ENCODE results near the gene TCOF1. TPM values are rescaled to one million over a fixed set of nuclear protein-coding genes. Genes with fewer than 3 reads are reported as not detected.
"Not testable (repeated sequence)": the region's sequence is repeated elsewhere in the genome, so short reads cannot be mapped to it uniquely, and the experiment has no call there.

Gene TCOF1
- total and polyA plus RNA-seq, 2 experiments from 2014 or later = 31.4 to 46.0 TPM

GRCh38 chr5:150411245-150411979, 53.9 kb downstream of the TCOF1 start:
- no peak for TF ChIP-seq CTCF (IDR thresholded peaks at IDR 0.05; ENCODE audit: low read depth, low read length)
- Histone ChIP-seq H3K27ac (peak overlapping the region; percentile 22), H3K4me3 (no peak overlapping the region)

GRCh38 chr5:150412319-150413175, 55.0 kb downstream of the TCOF1 start, which contains the start of gene CD74:
Gene CD74, minus strand, starts transcription at chr5:150412910. Its CDS starts 161 bp downstream, at chr5:150412749.
- no peaks in the 10 kb centered on the region for H3K9me3 ChIP-seq (ENCODE audit: low read depth)
- H3K27me3 ChIP-seq = no peaks in the 10 kb centered on the region
- TF ChIP-seq CTCF (IDR thresholded peaks at IDR 0.05; ENCODE audit: low read depth, low read length) = no peak
- H3K4me3 ChIP-seq = no peak within 1 kb of the TSS
- H3K36me3 ChIP-seq = no peaks in the 10 kb centered on the region
- no peak within 1 kb of the TSS for H3K27ac ChIP-seq
- peaks cover 12% of the 10 kb centered on the region for H3K4me1 ChIP-seq (ENCODE audit: low read depth)
- peak; percentile 56 to 76 for DNase-seq (ENCODE audit: low read depth in 1 of 2, low spot score in 1 of 2)

More at GRCh38 chr5:150411245-150411979, 53.9 kb downstream of the TCOF1 start:
- Histone ChIP-seq H3K9me3 (ENCODE audit: low read depth) (no peaks in the 10 kb centered on the region), H3K4me1 (ENCODE audit: low read depth) (peaks cover 12% of the 10 kb centered on the region), H3K27me3 (no peaks in the 10 kb centered on the region), H3K36me3 (no peaks in the 10 kb centered on the region)
- DNase-seq (ENCODE audit: low read depth in 1 of 2, low spot score in 1 of 2) = peak in 1 of 2 donors; percentile 50

GRCh38 chr5:150413176-150413901, 55.8 kb downstream of the TCOF1 start:
- Histone ChIP-seq H3K4me3 (no peak overlapping the region), H3K4me1 (ENCODE audit: low read depth) (peaks cover 12% of the 10 kb centered on the region), H3K9me3 (ENCODE audit: low read depth) (no peaks in the 10 kb centered on the region), H3K36me3 (no peaks in the 10 kb centered on the region), H3K27me3 (no peaks in the 10 kb centered on the region), H3K27ac (no peak overlapping the region)
- no peak for DNase-seq (ENCODE audit: low read depth in 1 of 2, low spot score in 1 of 2)
- TF ChIP-seq CTCF (IDR thresholded peaks at IDR 0.05; ENCODE audit: low read depth, low read length) = no peak

- H3K4me1 ChIP-seq (ENCODE audit: low read depth) = peaks cover 12% of the 10 kb centered on the region
- not testable (repeated sequence) for H3K9me3 ChIP-seq (ENCODE audit: low read depth); H3K36me3 ChIP-seq; H3K4me3 ChIP-seq; H3K27me3 ChIP-seq; DNase-seq (ENCODE audit: low read depth in 1 of 2, low spot score in 1 of 2); H3K27ac ChIP-seq
Observed at GRCh38 chr5:150413902-150414790, 56.6 kb downstream of the TCOF1 start.

GRCh38 chr5:150419630-150420270, 62.3 kb downstream of the TCOF1 start:
- DNase-seq (ENCODE audit: low read depth in 1 of 2, low spot score in 1 of 2) = no peak

More at GRCh38 chr5:150419630-150420270, 62.3 kb downstream of the TCOF1 start:
- TF ChIP-seq CTCF (IDR thresholded peaks at IDR 0.05; ENCODE audit: low read depth, low read length) = no peak
- no peaks in the 10 kb centered on the region for H3K4me1 ChIP-seq (ENCODE audit: low read depth)
- no peaks in the 10 kb centered on the region for H3K9me3 ChIP-seq (ENCODE audit: low read depth)
- H3K27me3 ChIP-seq = no peaks in the 10 kb centered on the region
- no peak overlapping the region for H3K27ac ChIP-seq
- H3K36me3 ChIP-seq = no peaks in the 10 kb centered on the region
- H3K4me3 ChIP-seq = no peak overlapping the region

All from cardiac muscle cell (in vitro differentiated cells and primary cell).